ENCODE data around the gene MPRIP.
A peak's percentile ranks its signal among the peaks of the same experiment; 100 is the strongest.

Gene MPRIP

GRCh38 chr17:17151541-17151940 is 109.3 kb downstream of the MPRIP start:
- Mint-ChIP-seq H3K36me3 (ENCODE audit: low read depth) (peaks cover 57% of the 10 kb centered on the region), H3K27ac (no peak overlapping the region)
- no peak for TF ChIP-seq CTCF (IDR thresholded peaks at IDR 0.05)

GRCh38 chr17:17151962-17152361 is 109.7 kb downstream of the MPRIP start:
- peak overlapping the region; percentile 22 for H3K27ac Mint-ChIP-seq
- no peaks in the 10 kb centered on the region for H3K27me3 Mint-ChIP-seq (ENCODE audit: low read depth, poor library complexity)
- no peak for TF ChIP-seq CTCF (IDR thresholded peaks at IDR 0.05)
- H3K4me3 Mint-ChIP-seq: no peak overlapping the region
- no peak for DNase-seq
- no peaks in the 10 kb centered on the region for H3K9me3 Mint-ChIP-seq
- no peaks in the 10 kb centered on the region for H3K4me1 Mint-ChIP-seq
- peaks cover 53% of the 10 kb centered on the region for H3K36me3 Mint-ChIP-seq (ENCODE audit: low read depth)

More at GRCh38 chr17:17151541-17151940, 109.3 kb downstream of the MPRIP start:
- Mint-ChIP-seq H3K9me3 (no peaks in the 10 kb centered on the region), H3K27me3 (ENCODE audit: low read depth, poor library complexity) (no peaks in the 10 kb centered on the region), H3K4me3 (no peak overlapping the region), H3K4me1 (no peaks in the 10 kb centered on the region)
- no peak for DNase-seq

- Mint-ChIP-seq H3K4me1 (no peaks in the 10 kb centered on the region), H3K9me3 (no peaks in the 10 kb centered on the region), H3K27ac (peak overlapping the region; percentile 22), H3K27me3 (ENCODE audit: low read depth, poor library complexity) (no peaks in the 10 kb centered on the region), H3K4me3 (no peak overlapping the region), H3K36me3 (ENCODE audit: low read depth) (peaks cover 49% of the 10 kb centered on the region)
- no peak for DNase-seq
- no peak for TF ChIP-seq CTCF (IDR thresholded peaks at IDR 0.05)
These were observed 110.1 kb downstream of the MPRIP start for GRCh38 chr17:17152385-17152784.

GRCh38 chr17:17153071-17153470 is 110.8 kb downstream of the MPRIP start:
- no peak for TF ChIP-seq CTCF (IDR thresholded peaks at IDR 0.05)
- no peaks in the 10 kb centered on the region for H3K9me3 Mint-ChIP-seq
- H3K4me1 Mint-ChIP-seq: no peaks in the 10 kb centered on the region
- H3K27ac Mint-ChIP-seq: no peak overlapping the region
- DNase-seq: no peak
- no peak overlapping the region for H3K4me3 Mint-ChIP-seq
- H3K36me3 Mint-ChIP-seq (ENCODE audit: low read depth): peaks cover 42% of the 10 kb centered on the region
- no peaks in the 10 kb centered on the region for H3K27me3 Mint-ChIP-seq (ENCODE audit: low read depth, poor library complexity)

GRCh38 chr17:17153709-17154108 is 111.5 kb downstream of the MPRIP start:
- TF ChIP-seq CTCF (IDR thresholded peaks at IDR 0.05): no peak
- H3K27ac Mint-ChIP-seq: peak overlapping the region; percentile 75
- peaks cover 39% of the 10 kb centered on the region for H3K36me3 Mint-ChIP-seq (ENCODE audit: low read depth)
- no peaks in the 10 kb centered on the region for H3K4me1 Mint-ChIP-seq
- no peak overlapping the region for H3K4me3 Mint-ChIP-seq
- no peaks in the 10 kb centered on the region for H3K9me3 Mint-ChIP-seq
- DNase-seq: no peak
- H3K27me3 Mint-ChIP-seq (ENCODE audit: low read depth, poor library complexity): no peaks in the 10 kb centered on the region

GRCh38 chr17:17154556-17154955 is 112.3 kb downstream of the MPRIP start:
- TF ChIP-seq CTCF (IDR thresholded peaks at IDR 0.05): no peak
- Mint-ChIP-seq H3K27ac (peak overlapping the region; percentile 1), H3K9me3 (no peaks in the 10 kb centered on the region), H3K4me3 (no peak overlapping the region), H3K4me1 (no peaks in the 10 kb centered on the region), H3K27me3 (ENCODE audit: low read depth, poor library complexity) (no peaks in the 10 kb centered on the region), H3K36me3 (ENCODE audit: low read depth) (peaks cover 46% of the 10 kb centered on the region)
- no peak for DNase-seq
